Keratinocyte (primary cell): ENCODE results near the gene ATF7IP. TPM values are rescaled to one million over a fixed set of nuclear protein-coding genes. Genes with fewer than 3 reads are reported as not detected.

Experiments
- DNase-seq: peaks from one replicate; pipeline ENCODE4 v3.0.0-alpha.2; 2011; ENCODE audit warnings: low read depth, missing footprints, low spot score
- FAIRE-seq: peaks from 2 replicates; lab custom pipeline; 2011; peaks lifted over from hg19 to GRCh38; lab: Jason Lieb, UNC
- H2AFZ ChIP-seq: 2 replicates; pipeline ENCODE4 v1.6.0; 2012; ENCODE audit warnings: low read length, control low read depth, inconsistent platforms; ENCODE audit not compliant: control insufficient read depth
- H3K27ac ChIP-seq: 2 replicates; pipeline ENCODE4 v1.5.1; 2011; ENCODE audit warnings: low read length; ENCODE audit not compliant: control insufficient read depth, insufficient read depth
- H3K27me3 ChIP-seq: 3 replicates; pipeline ENCODE4 v1.6.0; 2011; ENCODE audit warnings: low read length; ENCODE audit not compliant: control insufficient read depth, insufficient read depth; ENCODE audit errors: extremely low read depth
- H3K36me3 ChIP-seq, 2 experiments: 2 replicates in 1 of 2; 3 replicates in 1 of 2; pipeline ENCODE4 v1.5.1; 2011; ENCODE audit warnings: low read length in 2 of 2, mild to moderate bottlenecking in 1 of 2; ENCODE audit not compliant: control insufficient read depth in 2 of 2, insufficient read depth in 2 of 2; ENCODE audit errors: extremely low read depth in 1 of 2
- H3K4me1 ChIP-seq: 3 replicates; pipeline ENCODE4 v1.5.1; 2011; ENCODE audit warnings: low read length; ENCODE audit not compliant: control insufficient read depth, insufficient read depth; ENCODE audit errors: extremely low read depth
- H3K4me2 ChIP-seq: 3 replicates; pipeline ENCODE4 v1.6.0; 2011; ENCODE audit warnings: low read depth, low read length; ENCODE audit not compliant: control insufficient read depth, insufficient read depth; ENCODE audit errors: extremely low read depth
- H3K4me3 ChIP-seq, 3 experiments: fragments of 200-600 bp in 1 of 3; sonication (generic) in 1 of 3; 2 replicates in 2 of 3; 3 replicates in 1 of 3; pipeline ENCODE4 v1.5.1; 2011 to 2016; ENCODE audit warnings: low read length in 3 of 3, mild to moderate bottlenecking in 3 of 3, control low read depth in 2 of 3, inconsistent platforms in 1 of 3, low read depth in 1 of 3, mixed read lengths in 1 of 3, mixed run types in 1 of 3, moderate library complexity in 1 of 3; ENCODE audit not compliant: control insufficient read depth in 2 of 3, insufficient read depth in 2 of 3; ENCODE audit errors: extremely low read depth in 1 of 3
- H3K79me2 ChIP-seq: 2 replicates; pipeline ENCODE4 v1.6.0; 2012; ENCODE audit warnings: low read length; ENCODE audit not compliant: control insufficient read depth, insufficient read depth
- H3K9ac ChIP-seq: 3 replicates; pipeline ENCODE4 v1.6.0; 2011; ENCODE audit warnings: low read length; ENCODE audit not compliant: control insufficient read depth, insufficient read depth; ENCODE audit errors: extremely low read depth
- H3K9me1 ChIP-seq: 3 replicates; pipeline ENCODE4 v1.6.0; 2011; ENCODE audit warnings: low read length; ENCODE audit not compliant: control insufficient read depth, insufficient read depth; ENCODE audit errors: extremely low read depth
- H3K9me3 ChIP-seq: 2 replicates; pipeline ENCODE4 v1.5.1; 2012; ENCODE audit warnings: low read depth, low read length; ENCODE audit not compliant: control insufficient read depth
- H4K20me1 ChIP-seq: 3 replicates; pipeline ENCODE4 v1.6.0; 2011; ENCODE audit warnings: low read length; ENCODE audit not compliant: control insufficient read depth, insufficient read depth; ENCODE audit errors: extremely low read depth
- CTCF ChIP-seq, 3 experiments: IDR thresholded peaks in 1 of 3; conservative IDR thresholded peaks in 1 of 3; optimal IDR thresholded peaks in 1 of 3; 2 replicates in 2 of 3; 3 replicates in 1 of 3; pipeline versions ENCODE3 to v1.5.1; 2011; ENCODE audit warnings: low read length in 3 of 3, mild to moderate bottlenecking in 3 of 3, moderate library complexity in 2 of 3, control low read depth in 1 of 3, inconsistent platforms in 1 of 3; ENCODE audit not compliant: insufficient read depth in 2 of 3; ENCODE audit errors: extremely low read depth in 1 of 3
- EZH2 ChIP-seq: IDR thresholded peaks from one replicate; pipeline ENCODE4 v1.6.1; 2012; ENCODE audit warnings: inconsistent platforms, mild to moderate bottlenecking, low read length, moderate library complexity
- dilution Hi-C: fragments of 300-500 bp; cut with MboI; formaldehyde crosslinking; loops from one replicate; pipeline ENCODE4 v1.7.0; 2020; ENCODE audit warnings: low sequenced_read_pairs; ENCODE audit not compliant: extremely low pct_ligation_motif_present
- polyA plus RNA-seq, 5 experiments: library from polyadenylated mRNA; depleted of rRNA in 3 of 5; stranded (reverse) in 3 of 5; stranded (forward) in 1 of 5; unstranded in 1 of 5; fragments of >200 nt; gene quantifications; 1 replicate in 1 of 5; 2 replicates in 3 of 5; 3 replicates in 1 of 5; pipeline versions ENCODE4 v1.2.1 to v1.2.3, GENCODE V29; 2011 to 2012; ENCODE audit warnings: missing spikeins in 2 of 5, low read depth in 1 of 5, low replicate concordance in 1 of 5

ATF7IP gene
- polyA plus RNA-seq, 1 donor (not counting 4 experiments of a cell fraction or from before 2014, with no cell fraction given): 16.3 TPM

GRCh38 chr12:14525964-14526363 is 160.5 kb downstream of the ATF7IP start:
- Histone ChIP-seq H3K9me3 (no peaks in the 10 kb centered on the region), H3K27me3 (no peaks in the 10 kb centered on the region), H4K20me1 (no peaks in the 10 kb centered on the region), H3K4me2 (no peak overlapping the region), H3K9ac (no peak overlapping the region), H3K79me2 (no peaks in the 10 kb centered on the region), H3K9me1 (no peaks in the 10 kb centered on the region), H3K27ac (no peak overlapping the region), H3K4me1 (no peaks in the 10 kb centered on the region), H3K36me3 (no peaks in the 10 kb centered on the region), H2AFZ (no peak overlapping the region), H3K4me3 (no peak overlapping the region)
- TF ChIP-seq EZH2 (no peak), CTCF (optimal IDR thresholded peaks at IDR 0.05 in 1 of 3, IDR thresholded peaks at IDR 0.05 in 1 of 3, conservative IDR thresholded peaks at IDR 0.05 in 1 of 3; ENCODE audit: extremely low read depth in 1 of 3, insufficient read depth in 2 of 3, low read length in 3 of 3) (no peak)
- dilution Hi-C loops: no loop called here
- FAIRE-seq (no peak), DNase-seq (no peak)

GRCh38 chr12:14532152-14532551 is 166.7 kb downstream of the ATF7IP start:
- dilution Hi-C loops: no loop called here

More at GRCh38 chr12:14532152-14532551, 166.7 kb downstream of the ATF7IP start:
- no peak for TF ChIP-seq EZH2
- no peak for TF ChIP-seq CTCF (optimal IDR thresholded peaks at IDR 0.05 in 1 of 3, IDR thresholded peaks at IDR 0.05 in 1 of 3, conservative IDR thresholded peaks at IDR 0.05 in 1 of 3; ENCODE audit: extremely low read depth in 1 of 3, insufficient read depth in 2 of 3, low read length in 3 of 3)
- H3K4me1 ChIP-seq: no peaks in the 10 kb centered on the region
- no peaks in the 10 kb centered on the region for H3K9me1 ChIP-seq
- no peak overlapping the region for H3K4me2 ChIP-seq
- no peak overlapping the region for H3K9ac ChIP-seq
- H3K79me2 ChIP-seq: no peaks in the 10 kb centered on the region
- no peaks in the 10 kb centered on the region for H3K27me3 ChIP-seq
- H3K27ac ChIP-seq: no peak overlapping the region
- FAIRE-seq: no peak
- DNase-seq: no peak
- no peak overlapping the region for H3K4me3 ChIP-seq
- no peak overlapping the region for H2AFZ ChIP-seq
- no peaks in the 10 kb centered on the region for H4K20me1 ChIP-seq
- H3K9me3 ChIP-seq: no peaks in the 10 kb centered on the region
- H3K36me3 ChIP-seq: no peaks in the 10 kb centered on the region
